ENCODE results near the gene TDRD7.

Gene TDRD7

DNA sequence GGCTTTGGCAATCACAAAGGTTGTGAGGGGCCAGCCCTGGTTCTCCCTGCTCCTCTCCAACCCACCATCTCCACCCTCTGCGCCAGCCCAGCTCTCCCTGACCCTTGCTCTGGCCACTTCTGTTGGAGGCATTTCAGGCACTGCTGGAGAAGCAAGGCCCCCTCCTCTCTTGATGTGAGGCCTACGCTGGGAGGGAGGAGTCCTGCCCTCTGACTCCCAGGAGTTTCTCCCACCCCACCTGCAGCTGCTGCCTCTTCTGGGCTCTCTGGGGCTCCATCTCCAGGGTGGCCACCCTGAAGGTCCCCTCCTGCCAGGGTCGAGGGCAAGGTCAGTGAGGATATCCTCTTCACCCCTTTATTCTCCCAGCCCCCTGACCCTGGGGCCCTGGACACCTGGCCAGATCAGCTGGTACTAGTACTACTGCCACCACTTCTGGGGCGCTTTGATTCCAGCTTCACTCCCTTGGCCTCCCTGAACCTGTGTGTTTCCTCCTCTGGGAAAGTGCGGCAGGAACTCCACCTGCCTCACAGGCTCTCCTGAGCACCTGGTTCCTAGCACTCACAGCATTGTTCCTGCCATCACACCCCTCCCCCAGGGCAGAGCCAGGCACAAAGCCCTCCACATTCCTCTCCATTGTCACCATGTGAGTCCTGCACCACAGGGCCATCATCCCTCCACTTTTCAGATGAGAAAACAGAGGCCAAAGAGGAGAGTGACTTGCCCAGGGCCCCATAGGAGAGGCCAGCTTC is 23.8 kb upstream of the TDRD7 start:
- no peak for FAIRE-seq

DNA sequence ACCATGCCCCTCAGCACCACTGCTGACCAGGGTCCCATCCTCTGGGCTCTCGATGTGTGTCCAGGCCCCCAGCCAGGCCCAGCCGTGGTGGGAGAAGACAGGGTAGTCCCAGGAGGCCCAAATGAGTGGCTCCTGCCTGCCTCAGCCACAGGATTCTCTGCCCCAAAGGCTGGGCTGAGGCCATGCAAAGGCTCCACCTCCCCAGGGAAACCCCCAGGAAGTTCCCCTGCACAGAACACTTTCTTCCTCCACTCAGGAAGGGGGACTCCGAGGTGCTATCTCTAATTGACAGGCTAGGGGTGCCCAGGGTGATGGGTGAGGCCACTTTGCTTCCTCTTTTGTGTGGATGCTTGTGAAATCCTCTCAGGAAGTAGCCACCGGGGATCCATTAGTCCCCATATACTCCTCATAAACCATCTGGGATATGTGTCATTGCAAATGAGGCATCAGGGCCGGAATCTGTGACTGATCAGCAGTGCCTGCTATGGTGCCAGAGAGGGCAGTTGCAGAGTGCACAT is 23.1 kb upstream of the TDRD7 start:
- FAIRE-seq = no peak

DNA sequence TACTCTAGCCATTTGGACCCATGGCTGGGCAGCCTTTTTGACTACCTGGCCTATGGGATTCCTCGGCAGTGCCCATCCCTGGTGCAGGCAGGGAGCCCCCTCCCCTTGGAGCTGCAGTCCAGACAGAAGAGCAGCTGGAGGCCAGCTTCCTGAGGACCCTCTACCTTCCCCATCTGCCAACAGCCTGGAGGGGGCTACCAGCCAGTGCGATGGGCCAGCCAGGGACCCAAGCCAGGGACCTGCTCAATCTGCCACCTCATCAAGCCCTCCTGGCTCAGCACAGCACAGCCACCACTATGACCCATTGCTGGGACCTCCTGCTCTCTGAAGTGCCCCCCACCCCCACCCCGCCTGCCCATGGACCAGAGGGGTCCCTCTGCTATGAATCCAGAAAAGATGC is 22.6 kb upstream of the TDRD7 start:
- no peak for FAIRE-seq

DNA sequence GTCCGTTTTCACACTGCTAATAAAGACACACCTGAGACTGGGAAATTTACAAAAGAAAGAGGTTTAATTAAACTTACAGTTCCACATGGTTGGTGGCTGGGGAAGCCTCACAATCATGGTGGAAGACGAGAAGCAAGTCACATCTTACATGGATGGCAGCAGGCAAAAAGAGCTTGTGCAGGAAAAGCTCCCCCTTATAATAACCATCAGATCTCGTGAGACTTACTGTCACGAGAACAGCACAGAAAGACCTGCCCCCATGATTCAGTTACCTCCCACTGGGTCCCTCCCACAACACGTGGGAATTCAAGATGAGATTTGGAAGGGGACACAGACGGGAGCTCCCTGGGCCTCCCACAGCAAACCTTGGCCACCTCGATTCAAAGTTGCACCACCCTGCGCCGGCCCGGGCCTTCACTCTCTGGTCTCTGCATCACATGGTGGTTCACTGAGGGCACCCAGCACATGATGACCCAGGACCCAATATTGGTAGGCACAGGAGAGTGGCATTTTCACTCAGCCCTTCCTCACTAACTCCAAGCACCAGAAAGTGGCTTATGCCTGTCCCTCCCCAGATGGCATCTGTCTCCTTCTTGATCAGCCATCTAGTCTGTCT is 21.0 kb upstream of the TDRD7 start:
- no peak for FAIRE-seq

DNA sequence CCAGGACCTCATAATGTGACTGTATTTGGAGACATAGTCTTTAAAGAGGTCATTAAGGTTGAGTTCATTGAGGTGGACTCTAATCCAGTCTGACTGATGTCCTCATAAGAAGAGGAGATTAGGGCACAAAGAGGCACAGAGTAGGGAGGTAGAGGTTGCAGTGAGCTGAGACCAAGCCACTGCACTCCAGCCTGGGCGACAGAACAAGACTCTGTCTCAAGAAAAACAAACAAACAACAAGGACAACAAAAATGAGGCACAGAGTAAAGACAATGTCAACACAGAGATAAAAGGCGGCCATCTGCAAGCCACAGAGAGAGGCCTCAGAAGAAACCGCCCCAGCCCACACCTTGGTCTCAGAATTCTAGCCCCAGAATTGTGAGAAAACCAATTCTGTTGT is 17.0 kb upstream of the TDRD7 start:
- no peak for FAIRE-seq

DNA sequence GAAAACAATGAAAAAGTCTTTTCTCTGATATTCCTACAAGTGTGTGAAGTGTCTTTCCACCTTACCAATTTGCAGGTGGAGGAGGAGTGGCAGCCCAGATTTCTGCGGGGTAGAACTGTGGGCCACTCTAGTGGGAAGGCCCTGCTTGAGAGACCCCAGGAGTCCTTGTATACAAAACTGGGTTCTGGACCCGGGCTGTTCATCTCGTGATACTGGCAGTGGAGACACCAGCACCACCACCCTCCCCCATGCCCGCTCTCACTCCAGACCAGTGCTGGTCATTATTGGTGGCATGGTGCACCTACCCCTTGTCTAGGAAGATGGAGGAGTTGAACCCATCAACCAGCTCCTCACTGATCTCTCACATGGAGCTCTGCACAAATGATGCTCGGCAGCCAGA is 16.2 kb upstream of the TDRD7 start:
- FAIRE-seq = no peak

- FAIRE-seq = no peak
Observed at GRCh38 chr9:97396256-97396655, 15.6 kb upstream of the TDRD7 start.

GRCh38 chr9:97397220-97397619 is 14.7 kb upstream of the TDRD7 start:
- FAIRE-seq = no peak

- FAIRE-seq = no peak
Observed at GRCh38 chr9:97398999-97399758, 12.7 kb upstream of the TDRD7 start.

DNA sequence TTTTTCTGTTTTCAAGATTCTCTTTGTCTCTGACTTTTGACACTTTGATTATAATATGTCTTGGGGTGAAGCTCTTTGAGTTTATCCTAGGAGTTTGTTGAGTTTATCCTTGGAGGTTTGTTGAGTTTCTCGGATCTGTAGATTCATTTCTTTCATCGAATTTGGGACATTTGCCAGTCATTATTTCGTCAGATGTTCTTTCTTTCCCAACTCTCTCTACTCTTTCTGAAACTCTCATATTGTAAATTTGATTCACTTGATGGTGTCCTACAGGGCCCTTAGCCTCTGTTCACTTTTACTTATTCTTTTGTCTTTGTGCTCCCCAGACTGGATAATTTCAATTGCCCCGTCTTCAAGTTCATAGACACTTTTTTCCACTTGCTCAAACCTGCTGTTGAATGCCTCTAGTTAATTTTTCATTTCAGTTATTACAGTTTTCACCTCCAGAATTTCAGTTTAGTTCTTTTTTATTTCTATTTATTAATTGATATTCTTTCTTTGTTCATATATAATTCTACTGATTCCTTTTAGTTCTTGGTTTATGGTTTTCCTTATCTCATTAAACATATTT is 8.1 kb upstream of the TDRD7 start:
- FAIRE-seq = no peak

DNA sequence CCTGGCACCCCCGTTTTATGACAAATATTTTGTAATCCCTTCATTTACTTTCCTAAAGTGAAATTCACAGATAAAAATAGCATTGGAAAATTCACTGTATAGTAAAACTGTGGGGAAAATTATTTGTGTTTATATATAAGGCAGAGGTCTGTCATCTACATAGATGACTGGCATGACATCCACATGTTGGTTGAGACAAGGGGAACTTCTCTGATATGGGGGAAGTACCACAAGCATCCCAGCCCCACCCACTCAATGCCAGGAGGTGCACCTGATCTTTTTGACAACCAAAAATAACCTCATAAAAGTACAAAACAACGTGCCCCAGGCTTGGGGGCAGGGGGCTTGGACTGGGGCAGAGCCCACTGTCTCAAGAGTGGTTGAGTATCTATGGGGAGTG is 6.3 kb upstream of the TDRD7 start:
- FAIRE-seq = no peak

DNA sequence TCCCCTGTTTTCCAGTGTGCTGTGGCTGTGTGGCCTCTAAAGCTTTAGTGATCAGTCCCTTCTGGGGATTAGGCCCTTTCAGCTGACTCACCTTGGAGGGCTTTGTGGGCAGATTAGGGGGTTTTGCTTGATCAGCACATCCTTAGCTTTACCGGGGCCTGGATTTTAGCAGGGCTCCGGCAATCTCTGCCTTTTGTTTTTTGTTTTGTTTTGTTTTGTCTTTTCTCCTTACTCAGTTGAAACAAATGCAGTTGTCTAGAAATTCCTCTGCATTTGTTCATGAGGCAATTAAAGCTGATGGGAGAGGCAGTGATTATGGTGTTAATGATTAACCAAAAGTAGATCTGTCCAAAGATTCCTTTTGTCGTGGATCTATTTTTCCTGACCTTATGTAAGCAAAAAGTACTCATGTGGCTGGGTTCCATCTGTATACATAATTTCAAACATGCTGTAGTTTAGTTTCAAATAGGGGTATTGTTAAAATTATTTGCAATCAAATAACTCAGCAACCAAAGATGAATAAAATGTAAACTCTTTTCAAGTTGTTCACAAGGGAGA is 5.2 kb upstream of the TDRD7 start:
- FAIRE-seq = no peak

DNA sequence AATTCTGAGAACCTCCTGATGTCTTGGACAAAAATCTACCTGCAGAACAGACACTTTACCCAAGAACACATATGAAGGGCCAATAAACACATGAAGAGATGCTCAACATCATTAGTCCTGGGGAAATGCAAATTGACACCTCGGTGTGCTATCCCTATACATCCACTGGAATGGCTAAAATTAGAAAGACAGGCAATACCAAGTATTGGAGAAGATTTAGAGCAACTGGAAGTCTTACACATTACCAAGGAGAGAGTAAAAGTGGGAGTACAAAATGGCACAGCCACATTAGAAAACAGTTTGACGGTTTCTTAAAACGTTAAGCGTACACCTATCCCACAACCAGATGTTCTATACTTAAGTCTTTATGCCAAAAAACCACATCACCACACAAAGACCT is 3.3 kb upstream of the TDRD7 start:
- no peak for FAIRE-seq

- FAIRE-seq = no peak
Observed at GRCh38 chr9:97411440-97411788, 482 bp upstream of the TDRD7 start.

- FAIRE-seq = no peak
Observed at GRCh38 chr9:97412626-97413385, 910 bp downstream of the TDRD7 start.

DNA sequence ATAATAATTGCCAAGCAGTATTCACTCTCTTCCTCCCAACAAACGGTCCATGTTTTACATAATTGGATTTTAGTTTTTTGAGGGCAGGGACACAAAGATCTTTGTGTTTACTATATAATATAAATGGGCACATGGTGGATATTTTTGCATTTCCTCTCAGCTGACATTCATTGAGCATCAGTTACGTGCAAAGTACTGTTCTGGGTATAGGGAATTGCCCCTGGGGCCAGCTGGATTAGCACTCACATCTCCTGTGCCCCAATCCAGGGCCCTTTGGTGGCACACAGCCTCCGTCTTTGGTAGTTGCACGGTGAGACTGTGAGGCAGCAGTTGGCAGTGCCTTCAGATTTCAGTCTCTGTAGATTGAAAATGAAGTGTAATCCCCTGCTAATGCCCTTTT is 1.6 kb downstream of the TDRD7 start:
- FAIRE-seq = no peak

- no peak for FAIRE-seq
Observed at GRCh38 chr9:97415146-97415545, 3.2 kb downstream of the TDRD7 start.

GRCh38 chr9:97418880-97419279 is 7.0 kb downstream of the TDRD7 start:
- FAIRE-seq = no peak

DNA sequence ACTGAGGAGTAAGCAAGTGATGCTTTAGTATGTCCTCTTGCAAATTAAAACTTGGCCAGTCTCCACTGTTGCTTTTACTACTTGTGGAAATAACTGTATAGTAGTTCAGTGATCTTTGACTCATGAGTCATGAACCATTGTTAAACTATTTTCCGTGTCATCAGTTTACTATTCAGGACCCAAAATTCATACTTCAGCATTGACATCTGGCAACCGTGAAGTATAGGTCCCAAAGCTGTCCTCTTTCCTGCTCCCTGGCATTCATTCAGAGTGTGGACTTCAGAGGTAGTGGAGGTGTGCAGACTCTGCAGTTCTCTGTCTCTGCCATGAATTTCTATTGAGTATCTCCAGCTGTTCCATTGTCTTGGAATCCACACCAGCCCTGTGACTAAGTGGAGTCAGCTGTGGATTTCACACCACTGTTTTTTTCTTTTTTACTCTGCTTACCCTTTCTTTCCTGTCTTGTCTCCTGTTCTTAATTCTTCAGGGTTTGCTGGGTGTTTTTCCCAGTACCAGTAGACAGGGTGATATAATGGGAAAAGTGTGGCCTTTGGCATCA is 7.5 kb downstream of the TDRD7 start:
- FAIRE-seq = no peak

DNA sequence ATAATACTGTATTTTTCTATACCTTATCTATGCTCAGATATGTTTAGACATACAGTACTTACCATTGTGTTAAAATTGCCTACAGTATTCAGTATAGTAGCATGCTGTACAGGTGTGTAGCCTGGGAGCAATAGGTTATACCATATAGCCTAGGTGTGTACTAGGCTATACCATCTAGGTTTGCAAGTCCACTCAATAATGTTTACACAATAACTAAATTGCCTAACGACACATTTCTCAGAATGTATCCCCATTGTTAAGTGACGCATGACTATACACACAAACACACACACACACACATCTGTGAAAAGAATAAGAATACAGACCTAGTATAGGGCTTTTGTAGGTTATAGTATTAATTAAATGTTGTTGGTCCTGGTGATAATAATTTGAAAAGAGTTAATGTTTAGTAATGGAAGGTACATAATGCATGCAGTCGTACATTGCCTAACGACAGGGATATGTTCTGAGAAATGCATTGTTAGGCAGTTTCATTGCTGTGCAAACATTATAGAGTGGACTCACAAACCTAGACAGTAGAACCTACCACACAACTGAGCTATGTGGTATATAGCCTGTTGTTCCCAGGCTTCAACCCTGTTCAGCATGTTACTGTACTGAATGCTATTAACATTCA is 13.6 kb downstream of the TDRD7 start:
- no peak for FAIRE-seq

- FAIRE-seq = no peak
Observed at GRCh38 chr9:97425973-97426336, 14.1 kb downstream of the TDRD7 start.

DNA sequence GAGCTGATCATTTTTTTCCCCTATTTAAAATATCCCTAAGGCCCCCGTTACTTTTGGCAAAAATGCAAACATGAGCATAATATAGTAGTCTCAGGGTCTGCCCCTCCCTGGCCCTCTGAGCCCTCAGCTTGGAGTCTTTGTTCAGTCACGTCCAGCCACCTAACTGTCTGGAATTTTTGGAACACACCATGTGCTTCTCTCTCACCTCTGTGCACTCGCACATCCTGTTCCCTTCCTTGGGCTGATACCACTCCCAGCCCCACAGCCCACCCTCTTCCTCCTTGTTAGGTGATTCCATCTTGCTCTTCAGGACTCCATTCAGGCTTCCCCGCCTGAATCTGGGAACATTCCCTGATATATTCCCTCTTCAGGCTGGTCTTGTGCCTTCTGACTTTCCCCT is 16.0 kb downstream of the TDRD7 start:
- no peak for FAIRE-seq

Data from TTC549 (cell line).